GM13977 (cell line): ENCODE measurements around the gene ENPEP.

Experiments used
- DNase-seq: peaks from one replicate; pipeline ENCODE4 v3.0.0; 2012; ENCODE audit warnings: low spot score
- CTCF ChIP-seq: IDR thresholded peaks from 2 replicates; pipeline ENCODE4 v1.5.1; 2012; ENCODE audit warnings: mild to moderate bottlenecking, control low read depth; ENCODE audit not compliant: insufficient read depth; ENCODE audit errors: extremely low read depth, missing control alignments
- in situ Hi-C: fragments of 300-500 bp; cut with MboI; formaldehyde crosslinking; loops from one replicate; pipeline ENCODE4 v1.12.0; 2022; ENCODE audit warnings: low sequenced_read_pairs, low pct_unique_long_range_greater_than_20kb, mixed read lengths, inconsistent platforms; ENCODE audit not compliant: unreplicated experiment

Gene ENPEP

GRCh38 chr4:110612631-110613269, 136.8 kb downstream of the ENPEP start:
- DNase-seq = peak; percentile 16
- in situ Hi-C loops = no loop called here
- no peak for TF ChIP-seq CTCF

GRCh38 chr4:110613745-110614144, 137.8 kb downstream of the ENPEP start:
- in situ Hi-C loops = no loop called here
- peak; percentile 13 for DNase-seq
- no peak for TF ChIP-seq CTCF

- TF ChIP-seq CTCF = no peak
- DNase-seq = peak; percentile 17
- in situ Hi-C loops = no loop called here
These were observed 138.4 kb downstream of the ENPEP start for GRCh38 chr4:110614173-110614963.
